Stimulated activated CD4-positive, alpha-beta T cell treated with anti-CD3 and anti-CD28 coated beads, Interleukin-1b, Interleukin-23, amount 100 ng/mL, for 24 hours (primary cell): ENCODE results near the gene LPP.

ENCODE experiments used
- DNase-seq, 4 experiments: peaks; one replicate each; pipeline ENCODE4 v3.0.0-alpha.2; 2020; ENCODE audit warnings: low read depth in 4 of 4, low spot score in 1 of 4

Gene LPP

GRCh38 chr3:188660415-188660814 lies 506.5 kb downstream of the LPP start:
- no peak for DNase-seq

- DNase-seq: no peak
Observed at GRCh38 chr3:188661806-188662205, 507.8 kb downstream of the LPP start.

- no peak for DNase-seq
Observed at GRCh38 chr3:188662214-188662613, 508.3 kb downstream of the LPP start.

GRCh38 chr3:188662795-188663194 lies 508.8 kb downstream of the LPP start:
- no peak for DNase-seq

GRCh38 chr3:188663839-188664238 lies 509.9 kb downstream of the LPP start:
- DNase-seq: no peak

- no peak for DNase-seq
Observed at GRCh38 chr3:188664795-188665194, 510.8 kb downstream of the LPP start.

GRCh38 chr3:188667926-188668325 lies 514.0 kb downstream of the LPP start:
- DNase-seq: no peak

GRCh38 chr3:188670446-188670845 lies 516.5 kb downstream of the LPP start:
- no peak for DNase-seq

GRCh38 chr3:188671971-188672370 lies 518.0 kb downstream of the LPP start:
- DNase-seq: no peak

GRCh38 chr3:188672840-188673239 lies 518.9 kb downstream of the LPP start:
- no peak for DNase-seq

- DNase-seq: no peak
Observed at GRCh38 chr3:188673646-188674186, 519.8 kb downstream of the LPP start.

GRCh38 chr3:188674595-188674994 lies 520.6 kb downstream of the LPP start:
- no peak for DNase-seq

- DNase-seq: no peak
Observed at GRCh38 chr3:188677344-188677743, 523.4 kb downstream of the LPP start.

- no peak for DNase-seq
Observed at GRCh38 chr3:188680189-188680588, 526.2 kb downstream of the LPP start.

GRCh38 chr3:188680605-188681004 lies 526.6 kb downstream of the LPP start:
- DNase-seq: no peak

GRCh38 chr3:188682316-188682715 lies 528.4 kb downstream of the LPP start:
- no peak for DNase-seq

GRCh38 chr3:188683032-188683521 lies 529.1 kb downstream of the LPP start:
- DNase-seq: no peak

GRCh38 chr3:188684276-188684675 lies 530.3 kb downstream of the LPP start:
- DNase-seq: no peak

- no peak for DNase-seq
Observed at GRCh38 chr3:188685789-188686188, 531.8 kb downstream of the LPP start.

GRCh38 chr3:188686324-188686723 lies 532.4 kb downstream of the LPP start:
- no peak for DNase-seq

GRCh38 chr3:188687389-188687788 lies 533.4 kb downstream of the LPP start:
- DNase-seq: no peak

- no peak for DNase-seq
Observed at GRCh38 chr3:188689101-188689574, 535.2 kb downstream of the LPP start.

GRCh38 chr3:188690064-188690463 lies 536.1 kb downstream of the LPP start:
- DNase-seq: no peak
